MM.1S (cell line): Measurements from ENCODE around the gene FMO5.
"Not testable (repeated sequence)": the region's sequence is repeated elsewhere in the genome, so short reads cannot be mapped to it uniquely, and the experiment has no call there.

ENCODE experiments used
- DNase-seq: peaks from one replicate; pipeline ENCODE4 v3.0.0-alpha.2; 2015
- H2AFZ ChIP-seq: fragments of 300-600 bp; sonication (generic); 2 replicates; pipeline ENCODE4 v1.6.0; 2016; ENCODE audit warnings: antibody characterized with exemption, low read length
- H3F3A ChIP-seq: fragments of 300-600 bp; sonication (generic); 2 replicates; pipeline ENCODE4 v1.6.1; 2016; ENCODE audit warnings: mild to moderate bottlenecking, antibody characterized with exemption, low read length, moderate library complexity, mixed read lengths; ENCODE audit not compliant: insufficient read depth
- H3K27ac ChIP-seq: fragments of 300-600 bp; sonication (generic); 2 replicates; pipeline ENCODE4 v1.5.1; 2016; ENCODE audit warnings: mild to moderate bottlenecking, low read length
- H3K27me3 ChIP-seq: fragments of 300-600 bp; sonication (generic); replicated peaks from 2 replicates; pipeline ENCODE4 v1.6.0; 2016; ENCODE audit warnings: low read length; ENCODE audit not compliant: insufficient read depth
- H3K36me3 ChIP-seq: fragments of 300-600 bp; sonication (generic); replicated peaks from 2 replicates; pipeline ENCODE4 v1.6.1; 2016; ENCODE audit warnings: mild to moderate bottlenecking, low read length, mixed read lengths; ENCODE audit not compliant: insufficient read depth
- H3K4me1 ChIP-seq: fragments of 300-600 bp; sonication (generic); 2 replicates; pipeline ENCODE4 v1.6.1; 2016; ENCODE audit warnings: low read length, mixed read lengths
- H3K4me2 ChIP-seq: fragments of 300-600 bp; sonication (generic); 2 replicates; pipeline ENCODE4 v1.6.0; 2016; ENCODE audit warnings: low read depth, low read length
- H3K4me3 ChIP-seq: fragments of 300-600 bp; sonication (generic); 2 replicates; pipeline ENCODE4 v1.5.1; 2016; ENCODE audit warnings: low read length, mixed read lengths
- H3K79me2 ChIP-seq: fragments of 300-600 bp; sonication (generic); 2 replicates; pipeline ENCODE4 v1.6.1; 2016; ENCODE audit warnings: mixed run types, low read length, mixed read lengths
- H3K9ac ChIP-seq: fragments of 300-600 bp; sonication (generic); 2 replicates; pipeline ENCODE4 v1.6.1; 2016; ENCODE audit warnings: low read length, mixed read lengths
- H3K9me2 ChIP-seq: fragments of 300-600 bp; sonication (generic); replicated peaks from 2 replicates; pipeline ENCODE4 v1.6.1; 2016; ENCODE audit warnings: mild to moderate bottlenecking, low read length, mixed read lengths; ENCODE audit not compliant: insufficient read depth
- H3K9me3 ChIP-seq: fragments of 300-600 bp; sonication (generic); replicated peaks from 2 replicates; pipeline ENCODE4 v1.6.1; 2016; ENCODE audit warnings: mild to moderate bottlenecking, low read length, mixed read lengths; ENCODE audit not compliant: insufficient read depth
- H4K20me1 ChIP-seq: fragments of 300-600 bp; sonication (generic); 2 replicates; pipeline ENCODE4 v1.6.1; 2016; ENCODE audit warnings: mild to moderate bottlenecking, low read length, moderate library complexity, mixed read lengths; ENCODE audit not compliant: insufficient read depth
- EZH2 ChIP-seq: fragments of 300-600 bp; sonication (generic); optimal IDR thresholded peaks from 2 replicates; pipeline ENCODE3; 2017; ENCODE audit warnings: low read depth, mild to moderate bottlenecking, antibody characterized with exemption, low read length, mixed read lengths
- EZH2phosphoT487 ChIP-seq: fragments of 300-600 bp; sonication (generic); IDR thresholded peaks from 2 replicates; pipeline ENCODE4 v1.6.1; 2018; ENCODE audit warnings: antibody characterized with exemption, low read length
- TF ChIP-seq, protein P1 (sequence below): fragments of 300-600 bp; sonication (generic); IDR thresholded peaks from 2 replicates; pipeline ENCODE4 v1.5.1; 2016; ENCODE audit warnings: antibody characterized with exemption, low read length, mixed read lengths

The FMO5 gene

DNA sequence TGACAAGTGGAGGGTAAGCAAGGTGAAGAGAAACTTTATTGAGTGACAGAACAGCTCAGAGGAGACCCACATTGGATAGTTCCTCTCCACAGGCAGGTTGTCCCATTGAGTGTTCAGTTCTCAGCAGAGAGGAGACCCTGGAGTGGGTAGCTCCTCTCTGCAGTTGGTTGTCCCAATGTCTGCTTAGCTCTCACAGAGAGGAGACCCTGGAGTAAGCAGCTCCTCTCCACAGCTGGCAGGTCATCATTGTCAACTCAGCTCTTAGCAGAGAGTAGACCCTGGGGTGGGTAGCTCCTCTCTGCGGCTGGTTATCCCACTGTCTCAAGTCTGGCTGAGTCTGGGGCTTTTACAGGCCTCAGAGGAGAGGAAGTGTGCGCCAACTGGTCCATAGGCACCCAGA lies 11.3 kb upstream of the FMO5 start:
- no peak for DNase-seq

DNA sequence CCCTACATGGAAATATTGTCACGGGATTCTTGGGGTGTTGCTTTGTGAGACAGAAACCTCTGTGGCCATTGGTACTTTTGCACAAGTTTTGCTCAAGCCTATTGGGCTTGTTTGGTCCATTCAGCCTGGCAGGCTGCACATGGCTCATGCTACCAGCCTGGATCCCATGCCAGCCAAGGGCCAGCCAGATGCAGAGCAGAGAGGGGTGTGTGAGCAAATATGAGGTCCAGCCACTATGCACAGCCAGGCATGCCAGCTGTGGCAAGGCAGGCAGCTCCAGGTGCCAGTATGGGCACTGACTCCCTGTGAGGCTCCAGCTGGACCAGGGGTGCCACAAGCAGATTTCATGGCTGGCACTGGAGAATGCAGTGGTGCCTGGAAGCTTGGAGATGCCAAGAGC lies 10.7 kb upstream of the FMO5 start:
- no peak for DNase-seq
- Histone ChIP-seq H3K79me2 (no peaks in the 10 kb centered on the region), H2AFZ (no peak overlapping the region), H3K27me3 (no peaks in the 10 kb centered on the region), H3F3A (no peaks in the 10 kb centered on the region), H3K27ac (no peak overlapping the region), H3K9me3 (no peaks in the 10 kb centered on the region), H3K36me3 (no peaks in the 10 kb centered on the region), H3K4me1 (no peaks in the 10 kb centered on the region), H3K4me2 (no peak overlapping the region), H3K9me2 (no peaks in the 10 kb centered on the region), H3K4me3 (no peak overlapping the region), H3K9ac (no peak overlapping the region), H4K20me1 (no peaks in the 10 kb centered on the region)
- TF ChIP-seq, protein P1, sequence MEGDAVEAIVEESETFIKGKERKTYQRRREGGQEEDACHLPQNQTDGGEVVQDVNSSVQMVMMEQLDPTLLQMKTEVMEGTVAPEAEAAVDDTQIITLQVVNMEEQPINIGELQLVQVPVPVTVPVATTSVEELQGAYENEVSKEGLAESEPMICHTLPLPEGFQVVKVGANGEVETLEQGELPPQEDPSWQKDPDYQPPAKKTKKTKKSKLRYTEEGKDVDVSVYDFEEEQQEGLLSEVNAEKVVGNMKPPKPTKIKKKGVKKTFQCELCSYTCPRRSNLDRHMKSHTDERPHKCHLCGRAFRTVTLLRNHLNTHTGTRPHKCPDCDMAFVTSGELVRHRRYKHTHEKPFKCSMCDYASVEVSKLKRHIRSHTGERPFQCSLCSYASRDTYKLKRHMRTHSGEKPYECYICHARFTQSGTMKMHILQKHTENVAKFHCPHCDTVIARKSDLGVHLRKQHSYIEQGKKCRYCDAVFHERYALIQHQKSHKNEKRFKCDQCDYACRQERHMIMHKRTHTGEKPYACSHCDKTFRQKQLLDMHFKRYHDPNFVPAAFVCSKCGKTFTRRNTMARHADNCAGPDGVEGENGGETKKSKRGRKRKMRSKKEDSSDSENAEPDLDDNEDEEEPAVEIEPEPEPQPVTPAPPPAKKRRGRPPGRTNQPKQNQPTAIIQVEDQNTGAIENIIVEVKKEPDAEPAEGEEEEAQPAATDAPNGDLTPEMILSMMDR: no peak
- TF ChIP-seq EZH2: no peak
- no peak for TF ChIP-seq EZH2phosphoT487

More for the DNA sequence above, 11.3 kb upstream of the FMO5 start:
- Histone ChIP-seq H3K4me2 (no peak overlapping the region), H3K79me2 (no peaks in the 10 kb centered on the region), H3K9me3 (no peaks in the 10 kb centered on the region), H3K36me3 (no peaks in the 10 kb centered on the region), H3K4me3 (no peak overlapping the region), H3K4me1 (no peaks in the 10 kb centered on the region), H3K9ac (no peak overlapping the region), H3K9me2 (no peaks in the 10 kb centered on the region), H3F3A (no peaks in the 10 kb centered on the region), H4K20me1 (no peaks in the 10 kb centered on the region), H3K27ac (no peak overlapping the region), H3K27me3 (no peaks in the 10 kb centered on the region), H2AFZ (no peak overlapping the region)
- TF ChIP-seq EZH2phosphoT487 (no peak), EZH2 (no peak)
- TF ChIP-seq, protein P1: no peak

DNA sequence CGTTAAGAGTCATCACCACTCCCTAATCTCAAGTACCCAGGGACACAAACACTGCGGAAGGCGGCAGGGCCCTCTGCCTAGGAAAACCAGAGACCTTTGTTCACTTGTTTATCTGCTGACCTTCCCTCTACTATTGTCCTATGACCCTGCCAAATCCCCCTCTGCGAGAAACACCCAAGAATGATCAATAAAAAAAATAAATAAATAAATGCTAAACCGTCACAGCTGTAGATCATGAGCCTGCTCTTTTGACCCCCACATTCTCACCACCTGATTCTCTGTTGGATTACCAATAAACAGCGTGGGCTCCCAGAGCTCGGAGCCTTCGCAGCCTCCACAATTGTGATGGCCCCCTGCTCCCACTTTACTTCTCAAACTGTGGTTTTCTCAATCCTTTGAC lies 8.8 kb upstream of the FMO5 start:
- H3K9ac ChIP-seq, H3K27me3 ChIP-seq, H3K4me3 ChIP-seq, H4K20me1 ChIP-seq, H3F3A ChIP-seq, H3K79me2 ChIP-seq, H3K4me1 ChIP-seq, H3K36me3 ChIP-seq, H3K9me2 ChIP-seq, DNase-seq, H3K4me2 ChIP-seq, H2AFZ ChIP-seq, H3K9me3 ChIP-seq, H3K27ac ChIP-seq: not testable (repeated sequence)

DNA sequence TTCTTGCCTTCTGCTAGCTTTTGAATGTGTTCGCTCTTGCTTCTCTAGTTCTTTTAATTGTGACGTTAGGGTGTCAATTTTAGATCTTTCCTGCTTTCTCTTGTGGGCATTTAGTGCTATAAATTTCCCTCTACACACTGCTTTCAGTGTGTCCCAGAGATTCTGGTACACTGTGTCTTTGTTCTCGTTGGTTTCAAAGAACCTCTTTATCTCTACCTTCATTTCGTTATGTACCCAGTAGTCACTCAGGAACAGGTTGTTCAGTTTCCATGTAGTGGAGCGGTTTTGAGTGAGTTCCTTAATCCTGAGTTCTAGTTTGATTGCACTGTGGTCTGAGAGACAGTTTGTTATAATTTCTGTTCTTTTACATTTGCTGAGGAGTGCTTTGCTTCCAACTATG lies 5.9 kb upstream of the FMO5 start:
- not testable (repeated sequence) for H3K4me3 ChIP-seq, H3F3A ChIP-seq, H3K9me2 ChIP-seq, H3K27me3 ChIP-seq, DNase-seq, H3K9me3 ChIP-seq, H2AFZ ChIP-seq, H4K20me1 ChIP-seq, H3K79me2 ChIP-seq, H3K9ac ChIP-seq, H3K36me3 ChIP-seq, H3K4me2 ChIP-seq, H3K4me1 ChIP-seq, H3K27ac ChIP-seq
